Measurements from ENCODE around the gene KCTD4. TPM values are rescaled to one million over a fixed set of nuclear protein-coding genes. Genes with fewer than 3 reads are reported as not detected.

Gene KCTD4
- total and polyA plus RNA-seq, 4 donors: not detected

GRCh38 chr13:45231305-45231704 lies 30.5 kb upstream of the KCTD4 start:
- no peak for TF ChIP-seq CTCF (IDR thresholded peaks at IDR 0.05; ENCODE audit: control extremely low read depth, extremely low read depth)
- H3K4me1 ChIP-seq (ENCODE audit: control insufficient read depth in 5 of 5, insufficient read depth in 5 of 5, low read length in 5 of 5): peaks cover 0 to 5% (median 0%) of the 10 kb centered on the region in 5 donors
- H3K27ac ChIP-seq (ENCODE audit: low read depth in 1 of 2, low read length in 1 of 2): peak overlapping the region in 1 of 2 donors; percentile 21
- no peaks in the 10 kb centered on the region for H3K9me3 ChIP-seq (ENCODE audit: control insufficient read depth in 4 of 4, insufficient read depth in 3 of 4, low read length in 3 of 4)
- peaks cover 0 to 3% (median 0%) of the 10 kb centered on the region in 4 donors for H3K36me3 ChIP-seq (ENCODE audit: control insufficient read depth in 4 of 4, insufficient read depth in 4 of 4, low read length in 4 of 4)
- H3K9ac ChIP-seq (ENCODE audit: insufficient read depth in 1 of 2, low read length in 2 of 2): no peak overlapping the region
- DNase-seq: no peak
- no peak for ATAC-seq (ENCODE audit: insufficient read depth, low FRiP score)
- H3K4me3 ChIP-seq: no peak overlapping the region
- H3K27me3 ChIP-seq (ENCODE audit: control insufficient read depth in 3 of 3, insufficient read depth in 3 of 3, low read length in 2 of 3): no peaks in the 10 kb centered on the region
- WGBS, 2 donors: 92 to 97% methylated on average over 4 of the region's 4 CpGs

DNA sequence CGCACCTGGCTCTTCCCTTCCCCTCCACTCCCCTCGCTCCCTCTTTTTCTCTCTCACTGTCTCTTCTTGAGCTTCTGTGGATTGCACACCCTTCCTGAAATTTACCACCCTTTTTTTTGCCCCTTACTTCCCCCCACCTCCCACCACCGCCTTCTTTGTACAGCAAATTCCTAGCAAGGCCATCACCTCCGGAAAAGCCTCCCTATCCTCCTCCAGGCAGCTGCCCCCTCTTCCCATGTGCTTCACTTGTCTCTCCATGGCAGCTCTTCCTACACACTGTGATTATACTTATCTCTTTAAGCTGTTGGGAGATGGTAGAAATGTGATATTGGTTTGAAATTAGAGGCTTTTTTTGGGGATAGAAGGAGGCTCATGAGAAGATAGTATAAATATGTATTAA lies 28.3 kb upstream of the KCTD4 start:
- WGBS, 2 donors: 95% methylated on average over 4 of the region's 4 CpGs
- Histone ChIP-seq H3K9me3 (ENCODE audit: control insufficient read depth in 4 of 4, insufficient read depth in 3 of 4, low read length in 3 of 4) (no peaks in the 10 kb centered on the region), H3K4me3 (no peak overlapping the region), H3K36me3 (ENCODE audit: control insufficient read depth in 4 of 4, insufficient read depth in 4 of 4, low read length in 4 of 4) (peaks cover 0 to 3% (median 0%) of the 10 kb centered on the region in 4 donors), H3K9ac (ENCODE audit: insufficient read depth in 1 of 2, low read length in 2 of 2) (no peak overlapping the region), H3K27me3 (ENCODE audit: control insufficient read depth in 3 of 3, insufficient read depth in 3 of 3, low read length in 2 of 3) (no peaks in the 10 kb centered on the region), H3K27ac (ENCODE audit: low read depth in 1 of 2, low read length in 1 of 2) (no peak overlapping the region), H3K4me1 (ENCODE audit: control insufficient read depth in 5 of 5, insufficient read depth in 5 of 5, low read length in 5 of 5) (peaks cover 0 to 5% (median 0%) of the 10 kb centered on the region in 5 donors)
- no peak for TF ChIP-seq CTCF (IDR thresholded peaks at IDR 0.05; ENCODE audit: control extremely low read depth, extremely low read depth)
- ATAC-seq (ENCODE audit: insufficient read depth, low FRiP score) (no peak), DNase-seq (no peak)

DNA sequence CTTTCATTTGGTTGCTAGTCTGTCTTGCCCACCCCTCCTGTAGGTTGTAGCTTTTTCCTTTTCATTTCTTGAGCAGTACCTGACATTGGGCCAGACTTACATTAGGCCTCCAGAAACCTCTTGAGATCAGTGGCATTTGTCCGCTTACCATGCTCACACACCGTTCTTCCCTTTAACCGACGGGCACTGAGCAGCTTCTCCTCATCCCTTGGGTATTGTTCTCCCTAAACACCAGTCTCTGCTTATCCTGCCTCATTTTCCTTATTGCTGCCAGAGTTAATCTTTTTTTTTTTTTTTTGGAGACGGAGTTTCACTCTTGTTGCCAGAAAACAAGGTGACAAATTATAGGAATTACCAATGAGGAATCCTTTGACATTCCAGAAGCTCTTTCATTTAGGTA lies 27.2 kb upstream of the KCTD4 start:
- DNase-seq (no peak), ATAC-seq (ENCODE audit: insufficient read depth, low FRiP score) (no peak)
- Histone ChIP-seq H3K9ac (ENCODE audit: insufficient read depth in 1 of 2, low read length in 2 of 2) (no peak overlapping the region), H3K4me1 (ENCODE audit: control insufficient read depth in 5 of 5, insufficient read depth in 5 of 5, low read length in 5 of 5) (peaks cover 0 to 5% (median 0%) of the 10 kb centered on the region in 5 donors), H3K27ac (ENCODE audit: low read depth in 1 of 2, low read length in 1 of 2) (no peak overlapping the region), H3K9me3 (ENCODE audit: control insufficient read depth in 4 of 4, insufficient read depth in 3 of 4, low read length in 3 of 4) (no peaks in the 10 kb centered on the region), H3K36me3 (ENCODE audit: control insufficient read depth in 4 of 4, insufficient read depth in 4 of 4, low read length in 4 of 4) (peaks cover 0 to 3% (median 0%) of the 10 kb centered on the region in 4 donors), H3K4me3 (no peak overlapping the region), H3K27me3 (ENCODE audit: control insufficient read depth in 3 of 3, insufficient read depth in 3 of 3, low read length in 2 of 3) (no peaks in the 10 kb centered on the region)
- WGBS, 2 donors: 97 to 99% methylated on average over 5 of the region's 5 CpGs
- TF ChIP-seq CTCF (IDR thresholded peaks at IDR 0.05; ENCODE audit: control extremely low read depth, extremely low read depth): no peak

- no peak for ATAC-seq (ENCODE audit: insufficient read depth, low FRiP score)
Observed at GRCh38 chr13:45226024-45226423, 25.2 kb upstream of the KCTD4 start.

More at GRCh38 chr13:45226024-45226423, 25.2 kb upstream of the KCTD4 start:
- no peak overlapping the region for H3K4me3 ChIP-seq
- DNase-seq: no peak
- H3K4me1 ChIP-seq (ENCODE audit: control insufficient read depth in 5 of 5, insufficient read depth in 5 of 5, low read length in 5 of 5): no peaks in the 10 kb centered on the region
- H3K27ac ChIP-seq (ENCODE audit: low read depth in 1 of 2, low read length in 1 of 2): no peak overlapping the region
- WGBS, 2 donors: 49 to 65% methylated on average over 3 of the region's 3 CpGs
- H3K9me3 ChIP-seq (ENCODE audit: control insufficient read depth in 4 of 4, insufficient read depth in 3 of 4, low read length in 3 of 4): no peaks in the 10 kb centered on the region
- no peaks in the 10 kb centered on the region for H3K27me3 ChIP-seq (ENCODE audit: control insufficient read depth in 3 of 3, insufficient read depth in 3 of 3, low read length in 2 of 3)
- H3K9ac ChIP-seq (ENCODE audit: insufficient read depth in 1 of 2, low read length in 2 of 2): no peak overlapping the region
- no peak for TF ChIP-seq CTCF (IDR thresholded peaks at IDR 0.05; ENCODE audit: control extremely low read depth, extremely low read depth)
- H3K36me3 ChIP-seq (ENCODE audit: control insufficient read depth in 4 of 4, insufficient read depth in 4 of 4, low read length in 4 of 4): peaks cover 0 to 3% (median 0%) of the 10 kb centered on the region in 4 donors
